NCI-H2196 treated with DMSO at 0.1 percent for 48 hours (cell line): Measurements from ENCODE around the gene WFIKKN2.

Source experiments
- DNase-seq: peaks from one replicate; lab custom pipeline; 2025; ENCODE audit not compliant: unreplicated experiment; lab: John Stamatoyannopoulos, UW

The WFIKKN2 gene

DNA sequence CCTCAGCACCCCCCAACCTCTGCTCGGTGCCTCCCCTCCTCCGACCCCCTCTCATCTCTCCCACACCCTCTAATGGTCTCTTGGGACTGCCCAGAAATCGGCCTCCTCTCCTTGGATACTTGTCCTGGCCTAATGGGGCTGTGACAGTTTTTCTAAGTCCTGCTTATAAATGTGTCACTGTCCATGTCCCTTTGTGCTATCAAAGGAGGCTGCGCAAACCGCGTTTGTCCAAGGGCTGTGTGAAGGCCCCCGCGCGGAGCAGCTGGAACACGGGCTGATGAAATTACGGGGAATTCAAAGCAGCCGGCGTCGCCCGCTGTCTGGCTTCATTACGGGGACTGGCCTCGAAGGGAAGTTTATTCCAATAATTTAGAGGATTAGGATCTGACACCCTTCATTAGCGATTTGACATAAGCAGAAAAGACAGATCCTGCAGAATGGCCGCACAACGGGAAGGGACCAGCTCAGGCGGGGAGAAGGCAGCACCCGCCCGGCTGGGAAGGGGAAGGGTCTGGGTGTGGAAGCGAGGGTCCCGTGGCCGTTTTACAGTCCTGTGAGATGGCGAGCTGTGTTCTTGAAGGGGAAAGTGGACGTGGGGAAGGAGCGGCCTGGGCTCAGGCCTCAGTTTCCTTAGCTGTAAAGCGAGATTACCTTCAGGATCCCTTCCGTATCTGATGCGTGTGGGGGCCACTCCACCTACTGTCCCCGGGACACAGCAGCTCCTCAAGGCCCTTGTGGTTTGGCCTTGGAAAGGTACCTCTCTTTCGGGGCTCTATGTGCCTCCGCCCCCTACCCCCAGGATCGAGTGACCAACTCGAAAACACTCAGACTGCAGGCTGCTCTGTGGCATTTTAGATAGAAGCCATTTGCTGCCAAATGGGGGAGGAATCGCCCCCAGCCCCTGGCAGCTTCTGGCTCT lies 1.6 kb upstream of the WFIKKN2 start:
- no peak for DNase-seq

DNA sequence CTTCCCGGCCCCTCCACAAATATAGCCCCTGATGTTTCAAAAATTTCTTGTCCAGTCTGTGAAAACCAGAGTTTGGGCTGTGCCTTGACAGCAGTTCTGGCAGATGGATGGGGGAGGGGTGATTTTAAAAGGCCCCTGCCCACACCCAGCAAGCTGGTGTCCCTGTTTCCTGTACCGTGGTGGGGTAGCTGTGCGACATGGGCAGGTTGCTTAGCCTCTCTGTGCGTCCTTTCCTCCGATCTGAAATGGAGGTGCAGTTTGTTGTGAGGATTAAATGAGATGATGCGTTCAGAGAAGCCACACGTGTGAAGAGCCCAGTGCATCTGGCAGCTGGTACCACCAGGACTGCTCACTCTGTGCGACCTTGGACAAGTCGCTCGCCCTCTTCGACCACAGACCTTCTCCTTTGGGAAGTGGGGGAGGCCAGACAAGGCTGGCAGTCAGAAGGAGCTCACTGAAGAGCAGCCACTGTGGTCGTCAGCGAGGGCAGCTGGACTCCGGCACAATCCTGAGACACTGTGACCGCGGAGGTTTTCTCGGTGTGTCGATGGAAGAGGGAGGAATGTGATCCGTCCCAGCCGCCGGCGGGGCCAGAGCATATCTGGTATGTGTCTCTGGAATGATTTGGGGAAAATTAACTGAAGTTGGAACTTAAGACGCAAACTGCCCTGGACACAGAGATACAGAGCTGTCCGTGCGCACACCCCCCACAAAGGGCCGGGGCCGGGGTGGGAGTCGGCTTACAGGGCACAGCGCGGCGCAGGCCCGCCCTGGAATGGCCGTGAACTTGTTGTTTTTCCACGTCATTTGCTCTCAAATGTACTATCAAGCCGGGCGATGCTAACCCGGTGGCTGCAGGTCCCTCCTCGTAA lies 721 bp upstream of the WFIKKN2 start:
- DNase-seq, result no peak

DNA sequence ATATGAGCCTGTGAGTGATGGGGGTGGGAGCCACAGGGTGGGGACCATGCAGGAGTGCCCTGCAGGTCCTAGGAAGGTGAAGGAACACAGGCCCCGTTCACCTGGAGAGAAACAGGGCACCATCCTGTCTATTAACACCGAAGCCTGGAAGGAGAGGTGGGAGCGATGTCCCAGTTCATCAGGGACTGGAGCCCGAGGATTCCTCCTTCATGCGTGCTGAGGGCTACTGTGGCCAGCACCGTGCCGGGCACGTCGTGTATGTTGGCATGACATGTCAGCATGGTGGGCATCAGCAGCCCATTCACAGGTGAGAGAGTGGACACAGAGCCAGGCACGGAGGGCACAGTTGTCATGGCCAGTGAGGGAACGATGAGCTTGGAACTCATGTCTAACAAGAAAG lies 1.4 kb downstream of the WFIKKN2 start:
- no peak for DNase-seq

DNA sequence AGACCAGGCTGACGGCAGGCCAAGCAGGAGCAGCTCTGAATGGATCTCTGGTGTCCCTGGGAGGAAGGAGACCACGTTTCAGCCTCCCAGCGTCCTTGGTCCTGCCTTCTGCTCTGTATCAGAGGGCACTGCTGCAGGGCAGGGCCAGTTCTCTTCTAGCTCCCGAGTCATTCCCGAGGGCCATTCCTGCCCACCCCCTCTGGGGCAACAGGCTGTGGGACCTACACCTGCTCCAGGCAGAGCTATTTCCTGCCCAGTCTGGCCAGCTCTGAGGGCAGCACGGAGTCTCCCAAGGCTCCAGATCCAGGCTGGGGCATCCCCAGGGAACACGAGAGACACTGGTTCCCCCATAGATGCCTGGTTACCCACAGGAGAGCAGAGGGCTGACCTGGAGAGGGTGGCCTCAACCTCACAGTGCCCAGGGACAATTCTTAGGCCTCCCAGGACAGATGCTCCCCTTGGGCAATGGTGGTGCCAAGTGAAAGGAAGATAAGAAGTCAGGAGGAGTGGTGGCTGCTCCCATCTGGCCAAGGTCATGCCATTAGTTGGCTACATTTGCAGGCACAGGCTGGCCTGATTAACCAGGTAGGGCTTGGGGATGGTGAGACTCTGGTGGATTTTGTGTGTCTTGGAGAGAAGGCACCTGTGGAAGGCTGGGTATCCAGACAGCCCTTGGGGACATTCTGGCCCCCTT lies 2.0 kb downstream of the WFIKKN2 start:
- DNase-seq, result no peak

- DNase-seq, result no peak
These were observed 2.9 kb downstream of the WFIKKN2 start for GRCh38 chr17:50837980-50838954.

GRCh38 chr17:50839591-50840310 lies 4.4 kb downstream of the WFIKKN2 start:
- no peak for DNase-seq

GRCh38 chr17:50840311-50840851 lies 5.0 kb downstream of the WFIKKN2 start:
- no peak for DNase-seq

DNA sequence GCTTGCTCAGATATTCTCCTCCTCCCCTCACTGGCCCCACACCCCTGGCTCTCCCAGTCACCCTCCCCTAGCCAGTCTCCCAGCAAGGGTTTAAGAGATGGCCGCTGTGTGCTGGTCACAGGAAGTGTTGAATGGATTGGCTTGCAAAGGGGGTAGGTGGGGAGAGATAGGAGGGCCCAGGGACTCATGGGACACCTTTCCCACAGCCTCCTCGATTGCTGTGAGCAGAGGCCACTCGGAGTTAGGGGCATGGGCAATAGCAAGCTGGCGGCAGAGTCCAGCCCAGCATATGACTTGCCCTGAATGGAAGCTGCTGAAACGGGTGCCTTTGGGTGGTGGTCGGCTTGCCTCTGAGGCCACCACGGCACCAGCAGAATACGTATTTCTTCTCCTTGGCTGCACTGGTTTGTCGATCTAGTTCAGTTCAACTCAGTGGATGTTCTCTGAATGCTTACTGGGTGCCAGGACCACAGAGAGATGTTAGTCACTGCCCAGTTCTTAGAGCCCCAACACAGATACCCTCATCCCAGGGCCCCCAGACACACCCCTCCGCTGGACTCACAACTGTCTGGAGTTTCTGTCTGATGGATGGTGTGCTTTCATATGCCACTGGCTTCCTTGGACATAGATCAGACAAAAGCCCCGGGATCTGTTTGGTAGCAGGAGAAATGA lies 6.0 kb downstream of the WFIKKN2 start:
- DNase-seq, result no peak

DNA sequence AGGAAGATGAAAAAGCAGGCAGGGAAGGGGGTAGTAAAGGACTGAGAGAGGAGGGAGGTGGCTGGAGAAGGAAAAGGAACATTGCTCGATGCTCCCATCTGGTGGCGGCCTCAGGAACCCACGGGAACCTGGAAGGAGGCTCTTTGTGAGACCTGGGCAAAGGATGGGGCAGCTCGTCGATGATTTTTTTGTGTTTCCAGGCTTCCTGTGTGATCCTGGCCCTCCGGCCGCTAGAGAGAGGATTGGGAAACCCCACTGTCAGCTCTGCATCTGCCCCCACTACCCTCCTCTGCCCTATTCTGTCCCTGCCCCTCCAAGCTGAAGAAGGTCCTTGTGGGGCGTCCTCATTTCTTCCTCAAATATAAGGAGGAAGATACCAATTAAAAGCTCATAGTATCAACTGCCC lies 6.6 kb downstream of the WFIKKN2 start:
- peak; percentile 64 for DNase-seq

- no peak for DNase-seq
These were observed 7.2 kb downstream of the WFIKKN2 start for GRCh38 chr17:50842506-50843149.

DNA sequence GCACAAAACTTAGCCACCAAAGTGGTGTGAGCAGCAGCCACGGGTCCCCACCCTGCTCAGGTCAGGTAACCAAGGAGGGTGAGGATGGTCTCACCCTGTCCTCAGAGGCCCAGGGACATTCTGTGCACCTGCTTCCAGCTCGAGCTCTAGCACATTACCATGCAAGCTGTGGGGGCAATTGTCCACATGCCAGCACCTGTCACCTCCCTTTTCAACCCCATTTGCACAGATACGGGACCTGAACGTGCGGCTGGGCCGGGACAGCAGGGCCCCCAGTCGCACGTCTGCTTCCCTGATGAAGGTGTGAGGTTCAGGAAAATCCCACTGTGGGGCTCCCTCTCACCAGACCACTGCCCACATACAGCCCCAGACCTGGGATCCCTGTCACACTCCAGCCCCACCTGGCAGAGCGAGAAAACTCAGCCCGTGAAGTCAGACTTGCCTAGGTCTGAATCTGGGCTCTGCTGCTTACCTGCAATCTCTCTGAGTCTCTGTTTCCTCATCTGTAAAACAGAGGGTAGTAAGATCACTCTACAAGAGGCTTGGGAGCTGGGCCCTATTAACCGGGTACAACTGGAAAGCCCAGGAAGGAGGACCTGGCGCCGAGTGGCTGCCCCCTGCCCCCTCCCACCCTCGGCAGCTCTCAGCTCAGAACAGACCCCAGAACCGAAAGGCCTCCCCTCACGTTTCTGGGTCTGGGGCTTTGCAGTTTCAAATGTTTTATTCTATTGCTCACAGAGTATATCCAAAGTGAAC lies 7.9 kb downstream of the WFIKKN2 start:
- no peak for DNase-seq

DNA sequence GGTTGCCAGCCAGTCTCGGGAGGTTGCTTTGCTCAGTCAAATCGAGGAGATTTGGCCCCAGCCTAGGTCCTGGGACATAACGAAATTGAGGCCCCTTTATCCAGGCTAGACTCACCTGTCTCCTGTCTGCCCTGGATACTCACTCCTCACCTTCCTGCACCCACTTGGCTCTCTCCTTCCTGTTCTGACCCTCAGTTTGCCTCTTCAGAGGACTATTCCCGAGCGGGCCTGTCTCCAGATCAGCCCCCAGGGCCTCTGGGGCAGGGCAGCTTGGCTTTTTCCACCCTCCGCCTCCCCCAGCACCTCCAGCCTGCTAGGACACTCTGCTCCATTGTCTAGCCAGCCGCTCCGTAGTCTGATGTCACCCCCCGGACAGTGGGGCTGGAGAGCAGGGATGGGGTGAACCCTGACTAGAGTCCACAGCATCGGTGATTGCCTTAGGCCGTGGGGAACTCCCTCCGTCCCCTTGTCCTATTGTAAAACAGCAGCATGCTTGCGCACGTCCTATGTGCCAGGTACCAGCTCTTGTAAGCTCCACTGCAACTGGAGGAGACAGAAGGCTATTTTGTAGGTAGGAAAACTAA lies 8.8 kb downstream of the WFIKKN2 start:
- no peak for DNase-seq

DNA sequence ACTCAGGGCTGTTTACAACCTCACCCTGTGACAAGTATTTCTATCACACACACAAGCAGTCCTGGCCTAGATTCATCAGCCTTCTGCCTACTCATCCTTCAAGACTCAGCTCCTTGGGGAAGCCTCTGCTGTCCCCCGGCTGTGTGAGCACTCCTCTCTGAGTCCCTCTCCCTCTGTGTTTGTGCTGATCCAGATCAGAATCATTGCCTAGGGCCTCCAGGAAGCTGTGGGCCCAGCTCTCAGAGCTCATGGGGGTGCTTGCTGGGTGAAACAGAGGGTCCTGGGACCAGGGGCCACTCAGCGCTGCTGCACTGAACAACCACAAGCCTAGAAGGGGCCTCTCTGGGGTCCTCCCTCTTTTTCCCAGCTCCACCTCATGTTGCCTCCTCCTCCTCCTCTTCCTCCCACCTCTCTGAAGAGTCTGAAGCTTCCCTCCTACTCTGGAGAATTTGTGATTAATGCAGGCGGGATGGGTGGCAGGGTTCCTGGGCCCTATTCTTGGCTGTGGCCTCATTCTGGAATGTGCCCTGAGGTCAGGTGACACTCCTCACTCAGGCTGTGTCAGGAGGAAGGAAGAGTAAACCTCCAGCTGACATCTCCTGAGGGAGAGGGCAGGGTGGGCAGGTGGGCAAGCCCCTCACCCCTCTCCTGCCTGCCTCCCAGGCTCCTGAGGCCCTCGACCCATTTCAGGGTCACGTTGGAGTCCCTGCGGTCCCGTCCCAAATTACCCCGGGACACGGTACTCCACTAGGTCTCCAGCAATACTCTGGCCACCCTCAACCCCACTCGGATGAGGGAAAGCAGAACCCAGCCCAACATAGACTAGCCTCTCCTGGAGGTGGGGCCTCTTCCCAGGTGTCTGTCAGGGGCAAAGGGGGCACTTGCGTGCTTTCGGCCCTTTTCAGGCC lies 10.1 kb downstream of the WFIKKN2 start:
- DNase-seq, result no peak

GRCh38 chr17:50847566-50847965 lies 12.2 kb downstream of the WFIKKN2 start:
- no peak for DNase-seq

DNA sequence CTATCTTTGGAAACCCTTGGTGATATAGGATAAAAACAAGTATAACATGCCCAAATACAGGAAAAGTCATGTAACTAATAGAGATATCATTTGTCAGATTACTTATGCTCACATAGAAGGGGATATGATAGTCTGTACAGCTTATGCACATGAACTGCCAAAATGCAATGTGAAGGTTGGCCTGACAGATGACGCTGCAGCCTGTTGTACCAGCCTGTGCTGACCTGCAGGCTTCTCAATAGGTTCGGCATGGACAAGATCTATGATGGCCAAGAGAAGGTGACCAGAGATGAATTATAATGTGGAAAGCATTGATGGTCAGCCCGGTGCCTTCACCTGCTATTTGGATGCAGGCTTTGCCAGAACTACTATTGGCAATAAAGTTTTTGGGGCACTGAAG lies 12.7 kb downstream of the WFIKKN2 start:
- DNase-seq, result no peak

GRCh38 chr17:50848711-50849110 lies 13.3 kb downstream of the WFIKKN2 start:
- DNase-seq, result no peak
